A673 (cell line): ENCODE results near the gene ARMH3.

Experiments
- EZH2 ChIP-seq: fragments of 200-600 bp; sonication (generic); IDR thresholded peaks from 2 replicates; pipeline ENCODE4 v1.6.1; 2017; ENCODE audit warnings: borderline replicate concordance, low read depth, mild to moderate bottlenecking, mixed read lengths, antibody characterized with exemption, low read length; ENCODE audit not compliant: poor library complexity, severe bottlenecking
- TF ChIP-seq, protein P1 (sequence below): fragments of 300-800, 200-600 bp; sonication (generic); conservative IDR thresholded peaks from 2 replicates; pipeline ENCODE4 v1.5.1; 2017; ENCODE audit warnings: low read depth, mild to moderate bottlenecking, antibody characterized with exemption, low read length, moderate library complexity, mixed read lengths

DNA sequence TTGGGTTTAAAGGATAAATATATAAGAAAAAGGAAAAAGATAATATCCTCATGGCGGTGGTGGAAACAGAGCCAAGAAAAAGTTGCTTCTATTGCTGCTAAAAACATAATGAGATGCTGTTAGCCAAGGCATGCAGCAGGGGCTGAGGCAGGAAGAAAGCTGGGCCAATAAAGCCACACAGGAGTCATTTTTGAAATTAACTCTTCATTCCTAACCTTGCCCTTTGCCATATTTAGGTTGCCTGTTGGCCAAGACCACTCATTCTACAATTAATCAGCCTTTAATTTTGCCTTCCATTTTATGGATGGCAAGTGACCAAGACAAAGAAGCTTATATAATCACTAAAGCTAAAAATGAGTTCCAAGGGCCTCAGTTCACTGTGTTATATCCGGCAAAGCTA, 58.2 kb downstream of the ARMH3 start:
- TF ChIP-seq, protein P1, sequence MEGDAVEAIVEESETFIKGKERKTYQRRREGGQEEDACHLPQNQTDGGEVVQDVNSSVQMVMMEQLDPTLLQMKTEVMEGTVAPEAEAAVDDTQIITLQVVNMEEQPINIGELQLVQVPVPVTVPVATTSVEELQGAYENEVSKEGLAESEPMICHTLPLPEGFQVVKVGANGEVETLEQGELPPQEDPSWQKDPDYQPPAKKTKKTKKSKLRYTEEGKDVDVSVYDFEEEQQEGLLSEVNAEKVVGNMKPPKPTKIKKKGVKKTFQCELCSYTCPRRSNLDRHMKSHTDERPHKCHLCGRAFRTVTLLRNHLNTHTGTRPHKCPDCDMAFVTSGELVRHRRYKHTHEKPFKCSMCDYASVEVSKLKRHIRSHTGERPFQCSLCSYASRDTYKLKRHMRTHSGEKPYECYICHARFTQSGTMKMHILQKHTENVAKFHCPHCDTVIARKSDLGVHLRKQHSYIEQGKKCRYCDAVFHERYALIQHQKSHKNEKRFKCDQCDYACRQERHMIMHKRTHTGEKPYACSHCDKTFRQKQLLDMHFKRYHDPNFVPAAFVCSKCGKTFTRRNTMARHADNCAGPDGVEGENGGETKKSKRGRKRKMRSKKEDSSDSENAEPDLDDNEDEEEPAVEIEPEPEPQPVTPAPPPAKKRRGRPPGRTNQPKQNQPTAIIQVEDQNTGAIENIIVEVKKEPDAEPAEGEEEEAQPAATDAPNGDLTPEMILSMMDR = no peak
- no peak for TF ChIP-seq EZH2
